ENCODE measurements around the gene HYCC1.

Gene HYCC1

DNA sequence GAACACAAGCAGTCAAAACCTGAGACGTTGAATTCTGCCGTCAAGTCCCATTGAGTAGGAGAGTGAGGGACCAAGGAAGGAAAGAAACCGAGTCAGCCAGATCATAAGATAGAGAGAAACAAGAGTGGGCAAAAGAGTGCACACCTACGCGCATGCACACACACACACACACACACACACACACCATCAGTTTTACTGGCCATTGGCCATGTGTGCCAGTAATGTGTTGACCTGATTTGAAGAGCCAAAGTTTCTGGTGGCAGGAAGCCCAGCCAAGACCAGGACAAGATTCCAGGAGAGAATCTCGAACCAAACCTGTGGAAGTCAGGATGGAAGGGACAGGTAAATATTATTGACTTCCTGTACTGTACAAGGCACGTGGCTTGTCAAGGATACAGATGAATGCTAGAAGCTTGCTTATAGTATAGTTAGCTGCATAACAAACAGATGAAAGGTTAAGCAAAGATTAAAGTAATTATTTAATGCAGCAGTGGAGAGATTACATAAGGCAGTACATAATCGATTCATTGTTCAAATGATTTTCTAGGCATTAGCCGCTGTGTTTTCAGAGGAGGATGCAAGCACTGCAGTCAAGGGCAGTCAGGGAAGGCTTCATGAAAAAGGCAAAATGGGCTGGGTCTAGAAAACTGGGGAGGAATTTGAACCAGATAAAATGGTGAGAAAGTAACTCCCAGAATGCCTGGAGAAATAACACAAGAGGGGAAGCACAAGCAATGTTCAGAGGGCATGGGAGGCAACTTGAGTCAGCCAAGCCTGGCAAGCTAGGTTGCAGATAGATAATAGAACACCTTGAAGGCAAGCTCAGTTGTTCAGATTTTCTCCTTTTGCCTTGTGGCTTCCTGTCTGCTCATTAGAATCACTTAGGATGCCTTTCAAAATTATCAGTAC, 2.7 kb upstream of the HYCC1 start:
- no peak for DNase-seq (ENCODE audit: low read depth)

DNA sequence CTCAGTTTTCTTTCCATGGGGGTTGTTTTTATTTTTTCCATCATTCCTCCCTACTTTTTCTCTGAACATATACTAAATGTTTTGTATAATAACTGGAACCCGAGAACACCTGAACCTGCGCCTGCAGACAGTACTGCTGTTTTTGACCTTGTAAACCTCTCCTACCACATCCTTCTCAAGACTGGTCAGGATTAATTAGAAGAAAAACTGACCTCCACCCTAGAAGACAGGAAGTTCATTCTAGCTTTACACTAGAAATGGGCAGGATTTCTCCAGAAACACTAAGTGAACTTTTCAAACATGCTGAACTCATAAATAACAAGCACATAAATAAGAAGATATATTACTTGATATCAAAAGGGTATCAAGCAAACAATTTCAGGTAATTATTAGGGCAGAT, 751 bp upstream of the HYCC1 start:
- no peak for DNase-seq (ENCODE audit: low read depth)

DNA sequence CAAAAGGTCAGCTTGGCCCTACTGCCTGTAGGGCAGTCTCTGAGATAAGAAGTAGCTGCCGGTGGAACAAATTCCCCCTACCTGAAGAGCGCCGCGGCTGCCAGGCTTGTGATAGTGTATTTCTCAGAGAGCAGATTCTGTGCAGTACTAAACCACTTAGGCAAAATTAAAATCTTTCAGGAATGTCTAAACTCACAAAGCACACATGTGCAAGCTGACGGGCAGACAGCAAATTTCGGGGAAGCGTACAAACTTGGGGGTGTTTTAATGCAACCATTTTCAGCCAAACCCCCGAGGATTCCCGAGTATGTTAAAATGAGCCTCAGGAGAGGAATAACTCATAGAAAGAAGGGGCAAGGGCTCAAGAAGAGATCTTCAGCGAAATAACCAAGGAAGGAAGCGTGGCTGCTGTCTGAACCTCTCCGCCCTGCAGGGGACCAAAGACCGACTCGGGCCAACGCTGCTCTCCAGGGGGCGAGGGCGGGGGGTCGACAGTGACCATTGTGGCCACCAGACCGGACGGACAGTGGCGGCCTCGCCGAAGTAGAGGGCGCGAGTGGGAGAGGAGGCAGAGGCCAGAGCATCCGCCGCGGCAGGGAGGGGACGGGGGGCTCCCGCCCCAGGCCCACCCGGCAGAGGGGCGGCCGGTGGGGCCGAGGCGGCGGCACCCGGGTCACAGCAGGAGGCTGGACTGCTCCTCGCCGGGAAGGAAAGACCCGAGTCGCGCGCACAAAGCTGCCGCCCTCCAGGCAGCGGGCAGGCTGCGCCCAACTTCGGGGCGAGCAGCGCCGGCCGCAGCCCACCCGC, 819 bp downstream of the HYCC1 start:
- DNase-seq (ENCODE audit: low read depth) = no peak

DNA sequence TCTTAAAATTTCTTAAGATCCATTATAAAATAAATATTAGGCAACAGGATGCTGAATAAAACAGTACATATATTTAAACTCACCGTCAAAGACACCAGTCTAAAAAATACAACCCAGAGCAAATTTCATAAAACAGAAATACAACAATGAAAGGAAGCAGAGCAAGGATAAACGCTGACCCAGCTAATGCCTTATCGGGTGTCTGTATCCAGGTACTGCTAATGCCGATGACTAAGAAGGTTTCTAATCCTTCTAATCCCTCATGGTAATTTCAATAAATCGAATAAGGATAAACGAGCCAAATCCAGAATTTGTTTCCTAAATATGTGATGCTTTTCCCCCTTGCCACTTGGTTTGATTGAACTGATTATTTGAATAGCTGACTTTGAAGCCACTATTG, 1.7 kb downstream of the HYCC1 start:
- no peak for DNase-seq (ENCODE audit: low read depth)

DNA sequence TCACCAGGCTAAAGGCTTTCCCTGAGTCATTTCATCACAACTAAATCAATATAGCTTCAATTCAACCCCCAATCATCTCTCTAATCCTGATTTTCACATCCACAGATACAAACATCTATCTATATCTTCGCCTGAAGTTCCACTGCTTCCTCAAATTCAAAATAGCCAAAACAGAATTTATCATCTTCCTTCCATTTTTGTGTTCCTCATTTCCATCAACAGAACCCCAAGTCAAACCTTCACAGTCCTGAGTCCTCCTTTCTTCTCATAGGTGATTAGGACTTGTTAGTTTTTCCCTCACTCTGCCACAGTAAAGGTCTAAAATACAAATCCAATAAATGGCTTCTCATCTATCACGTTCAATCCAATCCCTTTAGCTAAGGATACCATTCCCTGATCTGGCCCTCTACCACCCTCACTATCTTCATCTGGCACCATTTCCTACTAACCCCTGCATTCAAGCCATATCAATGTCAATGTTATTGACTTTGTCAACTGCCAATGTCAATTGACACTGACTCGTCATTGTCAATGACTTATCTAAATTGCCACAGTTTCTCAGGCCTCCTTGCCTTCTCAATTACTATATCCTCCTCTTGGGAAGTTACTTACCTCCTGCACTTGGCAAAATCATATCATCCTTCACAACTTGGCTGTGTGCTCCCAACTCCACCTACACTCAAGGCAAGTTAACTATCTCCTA, 2.6 kb downstream of the HYCC1 start:
- no peak for DNase-seq (ENCODE audit: low read depth)

DNA sequence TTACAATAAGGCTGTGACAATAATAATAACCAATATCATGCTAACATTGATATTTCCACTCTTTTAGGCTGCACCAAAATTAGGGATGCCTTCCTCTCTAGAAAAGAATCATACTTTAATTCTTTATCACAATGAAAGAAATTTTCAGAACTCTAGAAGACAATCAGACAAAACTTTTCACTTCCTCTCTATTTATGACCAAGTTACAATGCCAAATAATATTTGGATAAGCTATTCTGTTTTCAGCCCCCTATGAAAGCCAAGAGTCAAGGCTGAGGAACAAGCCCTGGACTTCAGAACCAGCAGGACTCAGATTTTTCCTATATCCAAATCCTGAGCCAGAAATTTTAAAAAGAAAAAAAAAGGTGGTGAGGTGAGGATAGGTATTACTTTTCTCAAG, 4.6 kb downstream of the HYCC1 start:
- no peak for DNase-seq (ENCODE audit: low read depth)

DNA sequence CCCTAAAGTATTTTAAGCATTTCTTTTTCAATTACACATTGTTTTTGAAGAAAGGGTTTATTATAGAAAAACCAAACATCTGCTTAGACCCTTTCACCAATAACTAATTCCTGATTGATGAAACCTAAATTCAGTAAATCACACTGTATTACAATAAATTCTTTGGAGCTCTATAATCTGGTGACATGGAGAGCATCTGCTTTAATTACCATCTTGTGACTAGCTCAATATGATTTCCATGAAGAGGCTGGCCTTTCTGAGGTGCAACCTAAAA, 9.7 kb downstream of the HYCC1 start:
- no peak for DNase-seq (ENCODE audit: low read depth)

DNA sequence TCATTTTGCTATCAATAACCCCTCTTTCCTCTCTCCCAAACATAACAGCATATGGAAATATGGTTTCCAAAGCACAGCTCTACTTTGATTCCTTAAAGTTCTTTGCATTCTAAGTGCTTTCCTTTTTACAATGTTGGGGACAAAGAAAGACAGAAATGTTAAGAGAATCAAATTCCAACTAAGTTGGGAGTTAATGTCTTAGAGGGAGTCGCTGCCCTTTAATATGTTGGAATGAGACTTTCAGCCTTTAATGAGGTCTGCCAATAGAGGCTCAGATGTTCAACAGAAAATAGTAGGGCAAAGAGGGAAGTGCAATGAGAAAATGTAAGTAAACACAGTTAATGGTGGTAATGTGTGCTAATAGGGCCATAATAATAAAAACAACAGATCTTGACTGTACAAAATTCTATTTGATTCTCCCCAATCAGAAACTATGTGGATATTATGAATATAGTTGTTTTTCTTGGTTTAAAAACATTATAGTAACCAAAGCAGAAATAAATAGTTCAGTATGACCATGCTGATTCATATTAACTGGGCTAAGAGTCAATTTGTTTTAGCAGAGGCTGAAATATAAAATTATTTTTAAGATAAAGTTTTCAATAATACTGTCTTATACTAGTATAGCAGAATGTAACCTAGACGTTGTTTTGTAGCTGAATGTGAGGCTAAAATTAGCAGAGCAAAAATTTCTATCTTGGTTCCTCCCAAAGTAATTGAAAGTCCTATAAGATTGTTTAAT, 10.3 kb downstream of the HYCC1 start:
- no peak for DNase-seq (ENCODE audit: low read depth)

DNA sequence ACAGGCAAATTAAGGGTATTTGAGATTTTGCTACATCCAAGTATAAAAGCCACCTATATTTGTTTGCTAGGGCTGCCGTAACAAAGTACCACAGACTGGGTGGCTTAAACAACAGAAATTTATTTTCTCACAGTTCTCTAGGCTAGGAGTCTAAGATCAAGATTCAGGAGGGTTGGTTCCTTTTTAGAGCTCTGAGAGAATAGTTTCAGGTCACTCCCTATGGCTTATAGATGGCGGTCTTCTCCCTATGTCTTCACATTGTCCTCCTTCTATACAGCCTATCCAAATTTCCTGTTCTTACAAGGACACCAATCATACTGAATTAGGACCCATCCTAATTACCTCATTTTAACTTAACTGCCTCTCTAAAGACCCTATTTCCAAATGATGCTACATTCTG, 11.2 kb downstream of the HYCC1 start:
- no peak for DNase-seq (ENCODE audit: low read depth)

DNA sequence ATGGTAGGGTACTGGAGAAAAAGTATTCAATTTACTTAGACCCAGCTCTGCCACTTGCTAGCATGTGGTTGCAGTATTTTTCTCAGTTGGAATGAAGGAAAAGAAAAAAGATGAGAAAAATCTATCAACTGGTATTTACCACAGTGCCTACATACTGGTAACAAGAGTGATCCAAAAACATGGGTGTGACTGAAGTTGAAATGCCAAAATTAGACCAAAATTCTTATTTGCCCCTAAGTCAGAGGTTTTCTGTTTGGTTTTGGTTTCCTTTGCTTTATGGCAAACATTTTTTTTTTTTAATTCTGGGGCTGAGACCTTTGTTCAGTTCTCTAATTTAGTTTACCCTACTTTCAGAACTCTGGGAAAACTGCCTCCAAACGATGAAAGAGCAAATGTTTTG, 12.3 kb downstream of the HYCC1 start:
- no peak for DNase-seq (ENCODE audit: low read depth)

DNA sequence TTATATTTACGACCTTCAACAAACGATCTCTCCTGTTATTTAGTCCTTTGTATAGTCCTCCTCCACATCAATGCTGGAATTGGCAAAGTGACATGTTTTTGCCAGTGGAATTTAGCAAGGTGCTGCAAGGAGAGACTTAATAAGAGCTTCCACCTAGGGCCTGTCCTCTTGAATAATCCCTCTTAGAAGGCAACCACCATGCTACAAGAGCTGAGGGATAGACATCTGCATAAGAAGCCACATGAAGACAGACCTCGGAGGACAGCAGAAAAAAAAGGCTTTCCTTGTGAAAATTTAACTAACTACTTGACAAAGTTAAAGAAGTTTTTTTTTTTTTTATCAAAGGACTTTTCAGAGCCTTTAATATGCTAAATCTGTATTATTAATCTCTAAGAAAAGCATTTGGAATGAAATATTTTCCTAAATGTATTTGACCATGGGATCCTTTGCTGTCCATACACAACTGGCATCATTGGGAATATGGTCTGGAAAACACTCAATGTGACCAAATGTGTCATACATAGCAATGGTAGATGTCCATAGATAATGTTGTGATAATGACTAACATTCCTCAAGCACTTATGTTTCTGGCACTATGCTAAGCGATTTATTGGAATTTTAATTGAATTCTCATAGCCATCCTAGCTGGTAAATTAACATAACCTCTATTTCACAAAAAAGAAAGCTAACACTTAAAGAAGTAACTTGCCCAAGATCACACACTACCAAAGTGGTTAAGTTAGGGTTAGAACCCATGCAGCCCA, 13.2 kb downstream of the HYCC1 start:
- DNase-seq (ENCODE audit: low read depth) = no peak

DNA sequence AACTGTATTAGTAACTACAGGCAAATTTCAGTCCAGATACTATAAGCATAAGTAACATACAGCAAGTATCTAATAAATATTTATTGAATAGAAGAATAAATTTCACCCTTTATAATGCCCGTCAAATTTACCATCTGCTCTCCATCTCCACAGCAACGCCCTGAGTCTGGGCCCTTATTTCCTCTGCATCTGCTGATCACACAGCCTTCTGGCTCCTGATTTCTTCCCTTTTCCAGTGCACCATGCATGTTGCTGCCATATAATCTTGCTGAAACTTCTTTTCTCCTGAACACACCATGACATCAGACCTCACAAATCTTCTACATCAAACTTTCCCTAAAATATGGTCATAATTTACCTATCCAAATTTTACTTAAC, 15.4 kb downstream of the HYCC1 start:
- DNase-seq (ENCODE audit: low read depth) = no peak

DNA sequence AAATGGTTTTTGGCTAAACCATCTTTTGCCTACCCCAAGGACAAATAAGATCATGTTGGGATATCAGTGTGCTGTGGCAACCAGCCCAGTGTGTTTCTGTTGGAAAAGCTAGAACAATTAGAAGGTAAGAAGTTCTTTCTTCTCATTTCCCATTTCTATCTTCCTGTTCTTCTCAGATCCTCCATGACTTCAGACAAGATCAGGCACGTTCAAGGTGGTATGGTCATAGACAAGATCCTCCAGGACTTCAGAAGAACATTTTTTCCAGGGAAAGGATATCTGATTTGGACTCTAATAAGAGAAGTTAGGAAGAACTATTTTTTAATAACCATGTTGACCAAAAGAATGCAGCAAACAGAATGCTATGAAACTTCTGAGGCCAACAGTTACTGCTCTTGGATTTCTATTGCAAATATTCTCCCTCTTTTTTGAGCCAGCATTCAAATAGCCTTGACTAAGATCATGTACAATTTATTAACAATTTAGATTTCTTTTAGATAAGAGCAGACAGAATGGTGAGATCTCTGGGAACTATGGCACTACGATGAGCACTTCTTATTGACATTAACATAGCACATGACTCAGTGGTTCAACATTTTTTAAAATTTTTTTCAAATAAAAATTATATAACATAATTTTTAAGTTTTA, 15.9 kb downstream of the HYCC1 start:
- no peak for DNase-seq (ENCODE audit: low read depth)

DNA sequence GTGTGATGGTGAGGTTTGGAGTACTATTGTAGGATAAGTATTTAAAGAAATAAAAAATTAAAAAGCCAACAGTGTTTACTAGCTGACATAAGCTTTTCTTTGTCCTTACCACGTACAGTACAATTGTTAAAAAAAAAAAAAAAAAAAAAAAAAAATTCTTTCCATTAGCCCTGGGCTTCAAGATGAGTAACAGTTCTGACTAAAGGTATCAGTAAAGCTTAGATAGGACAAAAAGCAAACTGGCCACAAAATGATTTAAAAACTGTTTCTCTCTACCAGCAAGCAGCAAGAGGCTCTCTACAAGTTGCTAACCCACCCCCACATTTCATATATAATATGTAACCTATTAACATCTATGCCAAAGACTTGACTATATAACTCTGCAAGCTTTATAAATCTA, 17.5 kb downstream of the HYCC1 start:
- DNase-seq (ENCODE audit: low read depth) = no peak

DNA sequence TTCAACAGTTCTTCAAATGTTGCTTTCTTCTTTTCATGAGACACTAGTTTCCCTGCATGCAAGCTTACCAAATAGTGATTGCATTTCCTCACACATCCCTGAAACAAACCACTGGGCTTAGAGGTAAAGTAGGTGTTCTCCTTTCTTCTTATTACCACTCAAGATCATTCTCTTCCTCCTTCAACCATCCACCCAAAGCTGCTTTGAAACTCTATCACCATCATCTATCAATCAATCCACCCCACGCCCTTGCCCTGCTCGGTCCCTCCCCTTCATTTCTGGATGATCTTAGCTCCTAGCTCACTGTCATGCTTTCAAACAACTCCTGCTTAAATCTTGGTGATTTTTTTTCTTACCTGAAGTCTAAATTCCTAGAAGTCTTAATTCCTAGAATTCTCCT, 18.9 kb downstream of the HYCC1 start:
- no peak for DNase-seq (ENCODE audit: low read depth)

DNA sequence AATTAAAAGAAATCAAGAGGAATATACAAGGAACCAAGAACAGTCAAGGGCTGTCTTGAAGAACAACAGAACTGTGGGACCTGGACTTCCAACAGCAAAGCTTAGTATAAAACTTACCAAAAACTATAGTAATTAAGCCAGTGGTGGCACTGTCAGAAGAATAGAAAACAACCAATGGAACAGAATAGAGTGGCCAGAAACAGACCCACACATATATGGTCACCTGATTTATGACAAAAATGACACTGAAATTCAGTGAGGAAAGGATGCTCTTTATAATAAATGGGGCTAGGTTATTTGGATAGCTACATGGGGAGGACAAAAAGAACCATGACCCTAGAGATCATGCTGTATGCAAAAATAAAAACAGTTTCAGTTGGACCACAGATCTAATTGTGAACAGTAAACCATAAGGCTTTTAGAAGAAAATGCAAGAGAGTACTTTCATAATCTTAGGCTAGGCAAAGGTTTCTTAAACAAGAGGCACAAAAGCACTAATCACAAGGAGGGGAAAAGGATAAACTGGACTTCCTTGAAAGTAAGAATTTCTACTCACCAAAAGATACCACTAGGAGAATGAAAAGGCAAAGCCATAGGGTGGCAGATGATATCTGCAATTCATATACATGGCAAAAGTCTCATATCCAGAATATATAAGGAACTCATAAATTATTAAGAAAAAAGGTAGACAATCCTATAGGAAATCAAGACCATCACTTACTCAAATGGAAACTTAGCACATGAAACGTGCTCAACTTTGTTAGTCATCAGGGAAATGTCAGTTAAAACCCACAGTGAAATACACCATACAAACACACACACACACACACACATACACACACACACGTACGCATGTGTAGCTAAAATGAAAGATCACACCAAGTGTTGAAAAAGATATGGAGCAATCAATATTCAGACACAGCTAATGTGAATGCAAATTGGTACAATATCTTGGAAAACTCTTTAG, 20.8 kb downstream of the HYCC1 start:
- no peak for DNase-seq (ENCODE audit: low read depth)

DNA sequence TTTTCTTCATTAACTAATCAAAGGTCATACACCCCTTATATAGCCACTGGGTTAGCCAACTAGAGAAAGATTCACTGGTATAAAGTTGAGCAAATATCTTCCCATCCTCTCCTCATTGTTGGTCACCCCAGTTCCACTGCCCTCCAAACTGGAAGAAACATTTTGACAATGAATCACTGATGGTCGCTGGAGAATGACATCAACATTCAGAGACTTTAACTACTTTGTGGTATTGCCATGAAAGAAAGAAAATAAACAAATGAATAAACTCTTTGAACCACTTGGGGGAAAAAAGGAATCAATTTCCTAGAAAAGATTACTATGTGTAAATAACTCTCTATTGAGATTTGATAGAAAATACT, 23.4 kb downstream of the HYCC1 start:
- DNase-seq (ENCODE audit: low read depth) = peak; percentile 49

DNA sequence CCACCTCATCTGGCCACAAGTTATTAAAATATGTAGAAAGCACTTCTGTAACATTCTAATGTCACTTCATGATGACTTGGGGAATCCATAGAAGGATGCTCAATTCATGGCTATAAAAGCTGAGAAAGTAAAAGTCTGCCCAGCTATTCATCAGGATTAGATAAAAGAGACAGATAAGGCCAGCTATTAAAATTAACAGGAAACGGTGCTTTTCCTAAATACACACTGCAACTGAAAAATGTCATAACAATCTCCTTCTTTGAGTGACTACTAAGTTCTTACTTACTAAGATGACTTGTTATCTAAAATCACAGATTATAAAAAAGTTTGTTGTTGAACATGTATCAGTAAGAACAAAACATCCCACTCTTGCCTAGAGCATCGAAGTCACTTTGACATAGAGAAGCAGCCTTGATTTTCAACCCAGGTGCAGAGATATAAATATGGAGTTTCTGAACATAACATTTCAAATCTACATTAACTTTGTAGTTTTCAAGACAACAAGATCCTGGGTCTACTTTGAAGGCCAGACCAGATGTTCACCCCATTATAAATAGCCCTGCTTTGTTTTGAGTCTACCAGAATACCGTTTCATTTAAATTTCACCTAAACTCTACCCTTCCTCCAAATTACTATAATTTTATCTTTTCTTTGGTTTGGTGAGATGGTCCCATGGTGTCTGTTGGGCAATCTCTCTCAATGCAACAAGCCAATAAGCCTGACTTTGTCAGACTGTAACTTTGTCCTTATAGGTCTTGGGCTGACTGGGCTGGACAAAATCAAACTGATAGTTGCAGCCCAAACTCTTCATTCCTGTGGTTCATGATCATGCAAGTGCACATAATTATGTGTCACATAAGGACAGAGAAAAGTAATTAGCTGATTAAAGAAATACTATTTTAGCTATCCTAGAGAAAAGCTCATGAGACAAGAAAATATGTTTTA, 24.0 kb downstream of the HYCC1 start:
- DNase-seq (ENCODE audit: low read depth) = no peak

DNA sequence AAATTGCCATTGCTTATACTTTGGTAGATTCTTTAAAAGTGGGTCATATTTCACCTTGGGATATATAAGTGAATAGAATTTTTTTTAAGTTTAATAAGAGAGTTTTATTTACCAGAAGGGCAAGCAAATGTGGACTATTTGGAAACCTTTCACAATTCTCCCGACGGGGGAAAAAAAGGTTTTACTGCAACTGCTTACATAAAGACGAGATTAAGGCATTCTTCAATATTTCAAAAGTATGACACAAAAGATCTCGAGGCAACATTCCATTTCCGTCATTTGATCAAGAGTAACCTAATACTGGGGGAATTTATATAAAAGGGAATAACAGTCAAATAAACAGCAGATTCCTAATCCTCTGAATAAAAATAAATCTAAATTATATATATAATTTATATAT, 28.5 kb downstream of the HYCC1 start:
- no peak for DNase-seq (ENCODE audit: low read depth)
